Esophagus squamous epithelium (tissue), 5 donors: Measurements from ENCODE around the gene IER3IP1. TPM values are rescaled to one million over a fixed set of nuclear protein-coding genes. Genes with fewer than 3 reads are reported as not detected.

Experiments
- DNase-seq: peaks from one replicate; lab custom pipeline; 2025; lab: John Stamatoyannopoulos, UW
- H3K27ac ChIP-seq, 4 donors: fragments of 200-600 bp; sonication (generic); one replicate each; pipeline ENCODE4 v1.5.1; 2016 to 2019; ENCODE audit warnings: mild to moderate bottlenecking in 1 of 4
- H3K27me3 ChIP-seq, 4 donors: fragments of 200-600 bp; sonication (generic); 1 replicate in 3 of 4; 2 replicates in 1 of 4; pipeline versions ENCODE4 v1.5.1 to v1.6.0; 2017 to 2021; ENCODE audit warnings: antibody characterized with exemption in 1 of 4
- H3K36me3 ChIP-seq, 3 donors: fragments of 200-600 bp; sonication (generic); one replicate each; pipeline ENCODE4 v1.5.1; 2016 to 2019
- H3K4me1 ChIP-seq, 3 donors: fragments of 200-600 bp; sonication (generic); one replicate each; pipeline ENCODE4 v1.5.1; 2017 to 2019
- H3K4me3 ChIP-seq, 4 donors: fragments of 200-600 bp; sonication (generic); 1 replicate in 3 of 4; 2 replicates in 1 of 4; pipeline ENCODE4 v1.5.1; 2016 to 2019; ENCODE audit warnings: mild to moderate bottlenecking in 2 of 4, moderate library complexity in 1 of 4
- H3K9me3 ChIP-seq, 3 donors: fragments of 200-600 bp; sonication (generic); one replicate each; pipeline ENCODE4 v1.5.1; 2016 to 2019
- CTCF ChIP-seq, 6 experiments: fragments of 450-650 bp in 4 of 6; fragments of 200-600 bp in 2 of 6; sonication (generic) in 2 of 6; IDR thresholded peaks; one replicate each; pipeline ENCODE4 v1.5.1; 2016 to 2019; ENCODE audit warnings: antibody characterized with exemption in 6 of 6, mild to moderate bottlenecking in 4 of 6, moderate library complexity in 4 of 6
- POLR2A ChIP-seq, 4 donors: fragments of 450-650 bp; IDR thresholded peaks; one replicate each; pipeline ENCODE4 v1.6.1; 2017; ENCODE audit warnings: antibody characterized with exemption in 4 of 4, mild to moderate bottlenecking in 4 of 4, moderate library complexity in 3 of 4
- WGBS, 2 donors: methylation state at CpG; one replicate each; pipeline ENCODE4 v1.1.5; 2018; 5-methylcytosine and 5-hydroxymethylcytosine counted together
- intact Hi-C: fragments of 100-400 bp; cut with DNase I; formaldehyde crosslinking; loops from one replicate; pipeline ENCODE4 v1.15.0; 2022
- total RNA-seq, 4 donors: library from RNA; depleted of rRNA; stranded (reverse); fragments of >200 nt; gene quantifications; one replicate each; pipeline ENCODE4 v1.1.0, GENCODE V29; 2016
- donor health status: DM: yes; HTN: yes; CAD: no.

IER3IP1 gene, protein sequence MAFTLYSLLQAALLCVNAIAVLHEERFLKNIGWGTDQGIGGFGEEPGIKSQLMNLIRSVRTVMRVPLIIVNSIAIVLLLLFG
- total RNA-seq: 10 to 100 TPM in 2 of 4 donors, 1 to 10 TPM in 2; 5.3 to 14.1 (median 11.1) TPM

DNA sequence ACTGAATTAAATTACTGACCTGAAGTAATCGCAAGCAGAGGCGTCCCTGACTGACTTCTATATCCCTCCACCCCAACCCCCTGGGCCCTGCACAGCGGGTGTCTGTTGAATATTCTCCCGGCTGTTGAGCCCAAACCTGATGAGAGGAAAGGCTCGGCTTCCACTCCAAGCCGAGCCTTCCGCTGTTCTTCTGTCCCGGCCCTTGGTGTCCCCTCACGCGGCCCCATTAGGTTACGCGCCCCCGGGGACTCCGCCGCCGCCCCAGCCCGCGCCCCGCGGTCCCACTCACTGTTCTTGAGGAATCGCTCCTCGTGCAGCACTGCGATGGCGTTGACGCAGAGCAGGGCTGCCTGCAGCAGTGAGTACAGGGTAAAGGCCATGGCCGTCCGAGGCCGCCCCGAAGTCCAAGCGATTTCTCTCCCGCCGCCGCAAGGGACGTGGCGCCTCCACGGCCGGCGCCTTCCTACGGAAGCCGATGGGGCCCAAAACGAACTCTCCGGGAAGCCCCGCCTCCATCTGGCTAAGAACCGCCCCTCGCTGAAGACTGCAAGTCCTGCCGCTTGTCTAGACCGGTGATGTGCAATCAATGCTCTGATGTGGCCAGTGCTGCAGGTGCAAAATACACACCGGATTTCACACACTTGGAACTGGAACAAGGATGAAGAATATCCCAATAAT is at the start of gene IER3IP1:
IER3IP1 (minus strand) TSS at position 467 of the 678 bp plus-strand sequence; CDS start at position 380, 87 bp downstream.
- 0% methylated on average over 22 to 25 of the region's 48 CpGs for WGBS, 2 donors
- peak; percentile 25 for DNase-seq
- Histone ChIP-seq H3K9me3 (no peaks in the 10 kb centered on the region), H3K27me3 (no peaks in the 10 kb centered on the region), H3K4me1 (peaks cover 10 to 39% (median 12%) of the 10 kb centered on the region in 3 donors), H3K4me3 (peak within 1 kb of the TSS; percentile 89 to 96 (median 92)), H3K27ac (peak within 1 kb of the TSS; percentile 81 to 91 (median 88)), H3K36me3 (no peaks in the 10 kb centered on the region)
- intact Hi-C loops: no loop called here
- TF ChIP-seq POLR2A (IDR thresholded peaks at IDR 0.05) (peak in 2 of 4 donors; percentile 39 to 68), CTCF (IDR thresholded peaks at IDR 0.05) (peak in 2 of 6 experiments; percentile 9 to 17)

DNA sequence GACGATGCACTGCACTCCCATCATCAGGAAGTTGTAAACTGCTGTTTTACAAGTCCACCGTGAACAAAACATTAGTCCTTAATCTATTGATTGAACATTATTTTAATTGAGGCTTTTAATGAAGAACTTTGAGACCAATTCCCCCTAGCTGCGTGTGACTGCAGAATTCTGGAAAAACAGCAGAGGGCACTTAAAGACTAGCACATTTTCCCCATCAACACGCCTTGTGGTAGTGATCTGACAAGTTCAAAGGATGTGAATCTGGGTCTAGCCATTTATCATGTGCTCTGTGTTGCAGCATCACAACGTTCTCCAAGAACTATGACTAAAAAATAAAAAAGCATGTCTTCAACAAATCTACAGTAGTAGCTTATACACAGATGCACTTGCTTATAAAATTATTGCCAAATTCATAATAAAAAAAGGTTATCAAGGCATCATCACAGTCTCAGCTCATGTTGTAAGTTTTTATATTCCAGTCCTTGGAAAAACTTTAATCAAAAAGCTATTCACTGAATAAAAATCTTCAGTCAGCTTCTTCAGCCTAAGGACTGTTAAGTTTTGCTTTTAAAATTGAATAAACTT is 39.5 kb upstream of the IER3IP1 start:
- H3K4me3 ChIP-seq: no peak overlapping the region
- DNase-seq: no peak

DNA sequence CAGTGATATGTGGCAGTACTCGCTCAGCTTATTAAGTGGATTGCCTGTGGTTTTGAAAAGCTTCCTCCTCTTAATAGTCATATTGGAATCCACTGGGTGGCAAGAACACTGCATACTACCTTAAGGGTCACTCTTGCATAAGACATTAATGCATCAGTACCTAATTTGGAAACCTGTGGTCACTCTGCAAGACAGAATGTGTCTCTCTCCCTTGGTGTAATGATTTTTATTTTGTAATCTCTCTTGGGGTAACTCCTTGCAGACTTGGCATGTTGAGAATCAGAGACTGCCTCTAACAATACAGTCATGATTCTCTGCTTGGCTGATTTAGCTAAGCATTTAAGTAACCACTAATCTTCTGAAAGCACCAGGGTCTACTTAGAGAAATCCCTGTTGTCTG is 33.0 kb upstream of the IER3IP1 start:
- H3K36me3 ChIP-seq: no peaks in the 10 kb centered on the region
- peaks cover 0 to 85% (median 3%) of the 10 kb centered on the region in 4 donors for H3K27me3 ChIP-seq
- H3K4me3 ChIP-seq: no peak overlapping the region
- intact Hi-C loops: loop anchor here (10.0 kb wide), 1 partner anchor 104 kb away; no protein-coding TSS in a partner anchor
- WGBS, 2 donors: 47 to 57% methylated on average over 1 of the region's 1 CpG
- no peaks in the 10 kb centered on the region for H3K4me1 ChIP-seq
- no peak for TF ChIP-seq CTCF (IDR thresholded peaks at IDR 0.05)
- TF ChIP-seq POLR2A (IDR thresholded peaks at IDR 0.05): no peak
- no peaks in the 10 kb centered on the region for H3K9me3 ChIP-seq
- no peak for DNase-seq
- no peak overlapping the region for H3K27ac ChIP-seq

More for the DNA sequence above, 39.5 kb upstream of the IER3IP1 start:
- no peak overlapping the region for H3K27ac ChIP-seq
- H3K27me3 ChIP-seq: peaks cover 0 to 82% (median 3%) of the 10 kb centered on the region in 4 donors
- no peaks in the 10 kb centered on the region for H3K9me3 ChIP-seq
- no peaks in the 10 kb centered on the region for H3K4me1 ChIP-seq
- H3K36me3 ChIP-seq: no peaks in the 10 kb centered on the region
- TF ChIP-seq CTCF (IDR thresholded peaks at IDR 0.05): peak in 5 of 6 experiments; percentile 23 to 57 (median 44)
- TF ChIP-seq POLR2A (IDR thresholded peaks at IDR 0.05): no peak
- intact Hi-C loops: no loop called here
- 1 to 3% methylated on average over 5 of the region's 5 CpGs for WGBS, 2 donors

DNA sequence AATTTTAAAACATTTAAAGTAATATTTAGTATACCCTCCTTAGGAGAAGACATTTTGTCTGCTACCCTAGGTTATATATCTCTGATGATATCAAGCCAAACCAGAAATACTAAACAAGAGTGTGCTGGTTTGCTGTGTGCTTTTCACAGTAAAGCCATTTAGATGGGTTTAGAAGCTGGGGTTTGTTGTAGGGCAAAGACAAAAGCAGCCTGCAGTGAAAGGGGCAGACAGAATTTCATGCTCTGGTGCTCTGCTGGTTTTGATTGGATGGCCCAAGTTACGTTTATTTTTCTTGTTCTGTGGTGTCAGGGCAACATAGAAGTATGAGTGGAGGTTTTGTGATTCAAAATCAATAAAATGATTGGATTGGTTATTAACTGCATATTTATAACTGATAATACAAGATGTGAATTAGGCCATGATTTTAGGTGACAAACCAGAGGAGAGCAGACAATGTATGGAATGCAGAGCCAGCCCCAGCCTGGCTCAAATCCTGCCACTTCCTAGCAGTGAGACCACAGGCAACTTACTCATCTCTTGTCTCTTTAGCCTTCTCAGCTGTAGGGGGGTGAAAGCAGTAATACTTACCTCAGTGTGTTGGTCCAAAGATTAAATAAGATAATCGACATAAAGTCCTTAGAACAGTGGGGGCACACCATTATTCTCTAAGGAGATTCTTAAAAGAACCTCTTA is 30.9 kb upstream of the IER3IP1 start:
- H3K4me1 ChIP-seq: no peaks in the 10 kb centered on the region
- H3K27ac ChIP-seq: no peak overlapping the region
- TF ChIP-seq POLR2A (IDR thresholded peaks at IDR 0.05) (no peak), CTCF (IDR thresholded peaks at IDR 0.05) (no peak)
- H3K36me3 ChIP-seq: no peaks in the 10 kb centered on the region
- H3K4me3 ChIP-seq: no peak overlapping the region
- 45 to 49% methylated on average over 2 of the region's 2 CpGs for WGBS, 2 donors
- no peaks in the 10 kb centered on the region for H3K9me3 ChIP-seq
- peaks cover 0 to 78% (median 0%) of the 10 kb centered on the region in 4 donors for H3K27me3 ChIP-seq
- intact Hi-C loops: loop anchor here (10.0 kb wide), 1 partner anchor 102 kb away; no protein-coding TSS in a partner anchor
- DNase-seq: no peak
